WTC11 (cell line): ENCODE results near the gene SH3TC2. TPM values are rescaled to one million over a fixed set of nuclear protein-coding genes. Genes with fewer than 3 reads are reported as not detected.

ENCODE experiments used
- ATAC-seq: fragments of 200-7000 bp; cut with Tn5 transposase; 2 replicates; pipeline ENCODE4 v1.10.0; 2021; ENCODE audit warnings: mild to moderate bottlenecking, moderate library complexity
- CTCF ChIA-PET: fragments of 300-600 bp; sonication (Branson Sonifier 250); formaldehyde crosslinking; loops from one replicate; lab custom pipeline; 2021; ENCODE audit warnings: antibody characterized with exemption; lab: Charles Lee
- POLR2A ChIA-PET: fragments of 350-600 bp; sonication (Branson Sonifier 250); formaldehyde crosslinking; loops from one replicate; lab custom pipeline; 2021; ENCODE audit warnings: antibody characterized with exemption; lab: Charles Lee
- DNase-seq: peaks from one replicate; pipeline ENCODE4 v3.0.0; 2021; ENCODE audit warnings: low spot score
- H3K27ac Mint-ChIP-seq: 2 replicates; pipeline ENCODE4 v1.8.0; 2021; ENCODE audit warnings: mixed read lengths
- H3K27me3 Mint-ChIP-seq: 2 replicates; pipeline ENCODE4 v1.8.0; 2021; ENCODE audit warnings: low read depth, mild to moderate bottlenecking, moderate library complexity, mixed read lengths
- H3K36me3 Mint-ChIP-seq: 2 replicates; pipeline ENCODE4 v1.8.0; 2021; ENCODE audit warnings: mixed read lengths
- H3K4me1 Mint-ChIP-seq: 2 replicates; pipeline ENCODE4 v1.8.0; 2022; ENCODE audit warnings: mixed read lengths
- H3K4me3 Mint-ChIP-seq: 2 replicates; pipeline ENCODE4 v1.8.0; 2021; ENCODE audit warnings: mild to moderate bottlenecking, moderate library complexity, mixed read lengths
- H3K9me3 Mint-ChIP-seq: 2 replicates; pipeline ENCODE4 v1.8.0; 2021; ENCODE audit warnings: mixed read lengths
- FOXK1 ChIP-seq: sonication (generic); formaldehyde crosslinking; IDR thresholded peaks from 2 replicates; pipeline ENCODE4 v1.8.0; 2022; ENCODE audit warnings: mild to moderate bottlenecking, moderate library complexity, missing genetic modification reagents
- MYBL2 ChIP-seq: sonication (generic); formaldehyde crosslinking; IDR thresholded peaks from 2 replicates; pipeline ENCODE4 v1.8.1; 2023; ENCODE audit warnings: mild to moderate bottlenecking, moderate library complexity, missing genetic modification reagents
- PRRX2 ChIP-seq: fragments of 250-450 bp; sonication (Bioruptor Pico); IDR thresholded peaks from 2 replicates; pipeline ENCODE4 v1.8.0; 2021; ENCODE audit warnings: mild to moderate bottlenecking
- TP53 ChIP-seq: sonication (generic); formaldehyde crosslinking; IDR thresholded peaks from 2 replicates; pipeline ENCODE4 v1.8.1; 2023; ENCODE audit warnings: mild to moderate bottlenecking, missing genetic modification reagents
- USF1 ChIP-seq: sonication (generic); formaldehyde crosslinking; IDR thresholded peaks from 2 replicates; pipeline ENCODE4 v1.8.0; 2022; ENCODE audit warnings: mild to moderate bottlenecking, missing genetic modification reagents
- ZBTB43 ChIP-seq: sonication (generic); formaldehyde crosslinking; IDR thresholded peaks from 2 replicates; pipeline ENCODE4 v1.8.1; 2023; ENCODE audit warnings: mild to moderate bottlenecking, missing genetic modification reagents
- total RNA-seq: library from RNA; stranded (reverse); gene quantifications from 3 replicates; pipeline ENCODE4 v1.2.3, GENCODE V29; 2021
- TF ChIP-seq, protein P1 (sequence below): sonication (generic); formaldehyde crosslinking; IDR thresholded peaks from 2 replicates; pipeline ENCODE4 v1.8.0; 2022; ENCODE audit warnings: missing genetic modification reagents
- TF ChIP-seq, protein P2 (sequence below): sonication (generic); formaldehyde crosslinking; IDR thresholded peaks from 2 replicates; pipeline ENCODE4 v1.8.0; 2022; ENCODE audit warnings: mild to moderate bottlenecking, missing genetic modification reagents
- TF ChIP-seq, protein P3 (sequence below): sonication (generic); formaldehyde crosslinking; IDR thresholded peaks from 2 replicates; pipeline ENCODE4 v1.8.1; 2022; ENCODE audit warnings: missing genetic modification reagents, borderline replicate concordance
- TF ChIP-seq, protein P4 (sequence below): fragments of 250-450 bp; sonication (Bioruptor Pico); IDR thresholded peaks from 2 replicates; pipeline ENCODE4 v1.9.0; 2021; ENCODE audit warnings: moderate library complexity, mild to moderate bottlenecking, inconsistent platforms, borderline replicate concordance
- TF ChIP-seq, protein P5 (sequence below): fragments of 250-450 bp; sonication (Bioruptor Pico); IDR thresholded peaks from 2 replicates; pipeline ENCODE4 v2.1.2; 2022; ENCODE audit warnings: mild to moderate bottlenecking, moderate library complexity
- TF ChIP-seq, protein P6 (sequence below): sonication (generic); formaldehyde crosslinking; IDR thresholded peaks from 2 replicates; pipeline ENCODE4 v1.8.1; 2022; ENCODE audit warnings: mild to moderate bottlenecking, moderate library complexity, missing genetic modification reagents
- TF ChIP-seq, protein P7 (sequence below): sonication (generic); formaldehyde crosslinking; IDR thresholded peaks from 2 replicates; pipeline ENCODE4 v1.8.1; 2022; ENCODE audit warnings: low read depth, missing genetic modification reagents, borderline replicate concordance
- TF ChIP-seq, protein P8 (sequence below): sonication (generic); formaldehyde crosslinking; IDR thresholded peaks from 2 replicates; pipeline ENCODE4 v1.8.1; 2023; ENCODE audit warnings: mild to moderate bottlenecking, missing genetic modification reagents, moderate library complexity

The SH3TC2 gene
- total RNA-seq, 1 experiment from 2014 or later, result 0.61 TPM

DNA sequence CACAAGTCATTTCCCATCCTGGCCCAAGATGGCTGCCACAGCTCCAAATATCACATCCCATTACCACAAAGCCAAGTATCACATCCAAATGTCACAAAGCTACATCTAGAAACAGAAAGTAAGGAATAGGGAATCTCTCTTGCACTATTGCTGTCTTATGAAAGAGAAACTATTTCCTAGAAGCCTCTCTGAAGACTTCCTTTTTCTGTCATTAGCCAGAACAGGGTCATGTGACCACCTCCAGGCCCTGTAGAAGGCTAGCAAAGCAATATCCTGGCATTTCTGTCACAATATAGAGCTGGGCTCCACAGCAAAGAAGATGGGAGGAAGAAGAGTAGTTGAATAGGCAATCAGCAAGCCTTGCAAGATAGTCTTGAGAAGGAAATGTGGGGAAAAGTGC is 99.2 kb downstream of the SH3TC2 start:
- Mint-ChIP-seq H3K9me3 (peaks cover 6% of the 10 kb centered on the region), H3K4me3 (no peak overlapping the region), H3K27ac (no peak overlapping the region), H3K27me3 (no peaks in the 10 kb centered on the region), H3K36me3 (0 out of 2 replicates have a peak, but pooled peaks cover 2% of the 10 kb centered on the region), H3K4me1 (peaks cover 6% of the 10 kb centered on the region; the same call in 1 of the 2 replicates)
- ATAC-seq, result no peak
- DNase-seq, result no peak
- no peak for TF ChIP-seq USF1
- no peak for TF ChIP-seq MYBL2 (CRISPR knock-in tag)
- TF ChIP-seq FOXK1 (CRISPR knock-in tag), result no peak
- no peak for TF ChIP-seq PRRX2 (CRISPR knock-in tag)
- TF ChIP-seq, protein P1, sequence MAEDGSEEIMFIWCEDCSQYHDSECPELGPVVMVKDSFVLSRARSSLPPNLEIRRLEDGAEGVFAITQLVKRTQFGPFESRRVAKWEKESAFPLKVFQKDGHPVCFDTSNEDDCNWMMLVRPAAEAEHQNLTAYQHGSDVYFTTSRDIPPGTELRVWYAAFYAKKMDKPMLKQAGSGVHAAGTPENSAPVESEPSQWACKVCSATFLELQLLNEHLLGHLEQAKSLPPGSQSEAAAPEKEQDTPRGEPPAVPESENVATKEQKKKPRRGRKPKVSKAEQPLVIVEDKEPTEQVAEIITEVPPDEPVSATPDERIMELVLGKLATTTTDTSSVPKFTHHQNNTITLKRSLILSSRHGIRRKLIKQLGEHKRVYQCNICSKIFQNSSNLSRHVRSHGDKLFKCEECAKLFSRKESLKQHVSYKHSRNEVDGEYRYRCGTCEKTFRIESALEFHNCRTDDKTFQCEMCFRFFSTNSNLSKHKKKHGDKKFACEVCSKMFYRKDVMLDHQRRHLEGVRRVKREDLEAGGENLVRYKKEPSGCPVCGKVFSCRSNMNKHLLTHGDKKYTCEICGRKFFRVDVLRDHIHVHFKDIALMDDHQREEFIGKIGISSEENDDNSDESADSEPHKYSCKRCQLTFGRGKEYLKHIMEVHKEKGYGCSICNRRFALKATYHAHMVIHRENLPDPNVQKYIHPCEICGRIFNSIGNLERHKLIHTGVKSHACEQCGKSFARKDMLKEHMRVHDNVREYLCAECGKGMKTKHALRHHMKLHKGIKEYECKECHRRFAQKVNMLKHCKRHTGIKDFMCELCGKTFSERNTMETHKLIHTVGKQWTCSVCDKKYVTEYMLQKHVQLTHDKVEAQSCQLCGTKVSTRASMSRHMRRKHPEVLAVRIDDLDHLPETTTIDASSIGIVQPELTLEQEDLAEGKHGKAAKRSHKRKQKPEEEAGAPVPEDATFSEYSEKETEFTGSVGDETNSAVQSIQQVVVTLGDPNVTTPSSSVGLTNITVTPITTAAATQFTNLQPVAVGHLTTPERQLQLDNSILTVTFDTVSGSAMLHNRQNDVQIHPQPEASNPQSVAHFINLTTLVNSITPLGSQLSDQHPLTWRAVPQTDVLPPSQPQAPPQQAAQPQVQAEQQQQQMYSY, result no peak
- TF ChIP-seq, protein P2, sequence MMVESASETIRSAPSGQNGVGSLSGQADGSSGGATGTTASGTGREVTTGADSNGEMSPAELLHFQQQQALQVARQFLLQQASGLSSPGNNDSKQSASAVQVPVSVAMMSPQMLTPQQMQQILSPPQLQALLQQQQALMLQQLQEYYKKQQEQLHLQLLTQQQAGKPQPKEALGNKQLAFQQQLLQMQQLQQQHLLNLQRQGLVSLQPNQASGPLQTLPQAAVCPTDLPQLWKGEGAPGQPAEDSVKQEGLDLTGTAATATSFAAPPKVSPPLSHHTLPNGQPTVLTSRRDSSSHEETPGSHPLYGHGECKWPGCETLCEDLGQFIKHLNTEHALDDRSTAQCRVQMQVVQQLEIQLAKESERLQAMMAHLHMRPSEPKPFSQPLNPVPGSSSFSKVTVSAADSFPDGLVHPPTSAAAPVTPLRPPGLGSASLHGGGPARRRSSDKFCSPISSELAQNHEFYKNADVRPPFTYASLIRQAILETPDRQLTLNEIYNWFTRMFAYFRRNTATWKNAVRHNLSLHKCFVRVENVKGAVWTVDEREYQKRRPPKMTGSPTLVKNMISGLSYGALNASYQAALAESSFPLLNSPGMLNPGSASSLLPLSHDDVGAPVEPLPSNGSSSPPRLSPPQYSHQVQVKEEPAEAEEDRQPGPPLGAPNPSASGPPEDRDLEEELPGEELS, result no peak
- TF ChIP-seq, protein P3, sequence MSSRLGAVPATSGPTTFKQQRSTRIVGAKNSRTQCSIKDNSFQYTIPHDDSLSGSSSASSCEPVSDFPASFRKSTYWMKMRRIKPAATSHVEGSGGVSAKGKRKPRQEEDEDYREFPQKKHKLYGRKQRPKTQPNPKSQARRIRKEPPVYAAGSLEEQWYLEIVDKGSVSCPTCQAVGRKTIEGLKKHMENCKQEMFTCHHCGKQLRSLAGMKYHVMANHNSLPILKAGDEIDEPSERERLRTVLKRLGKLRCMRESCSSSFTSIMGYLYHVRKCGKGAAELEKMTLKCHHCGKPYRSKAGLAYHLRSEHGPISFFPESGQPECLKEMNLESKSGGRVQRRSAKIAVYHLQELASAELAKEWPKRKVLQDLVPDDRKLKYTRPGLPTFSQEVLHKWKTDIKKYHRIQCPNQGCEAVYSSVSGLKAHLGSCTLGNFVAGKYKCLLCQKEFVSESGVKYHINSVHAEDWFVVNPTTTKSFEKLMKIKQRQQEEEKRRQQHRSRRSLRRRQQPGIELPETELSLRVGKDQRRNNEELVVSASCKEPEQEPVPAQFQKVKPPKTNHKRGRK, result no peak
- TF ChIP-seq, protein P4, sequence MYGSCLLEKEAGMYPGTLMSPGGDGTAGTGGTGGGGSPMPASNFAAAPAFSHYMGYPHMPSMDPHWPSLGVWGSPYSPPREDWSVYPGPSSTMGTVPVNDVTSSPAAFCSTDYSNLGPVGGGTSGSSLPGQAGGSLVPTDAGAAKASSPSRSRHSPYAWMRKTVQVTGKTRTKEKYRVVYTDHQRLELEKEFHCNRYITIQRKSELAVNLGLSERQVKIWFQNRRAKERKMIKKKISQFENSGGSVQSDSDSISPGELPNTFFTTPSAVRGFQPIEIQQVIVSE (CRISPR knock-in tag), result no peak
- TF ChIP-seq ZBTB43 (CRISPR knock-in tag), result no peak
- TF ChIP-seq, protein P5, sequence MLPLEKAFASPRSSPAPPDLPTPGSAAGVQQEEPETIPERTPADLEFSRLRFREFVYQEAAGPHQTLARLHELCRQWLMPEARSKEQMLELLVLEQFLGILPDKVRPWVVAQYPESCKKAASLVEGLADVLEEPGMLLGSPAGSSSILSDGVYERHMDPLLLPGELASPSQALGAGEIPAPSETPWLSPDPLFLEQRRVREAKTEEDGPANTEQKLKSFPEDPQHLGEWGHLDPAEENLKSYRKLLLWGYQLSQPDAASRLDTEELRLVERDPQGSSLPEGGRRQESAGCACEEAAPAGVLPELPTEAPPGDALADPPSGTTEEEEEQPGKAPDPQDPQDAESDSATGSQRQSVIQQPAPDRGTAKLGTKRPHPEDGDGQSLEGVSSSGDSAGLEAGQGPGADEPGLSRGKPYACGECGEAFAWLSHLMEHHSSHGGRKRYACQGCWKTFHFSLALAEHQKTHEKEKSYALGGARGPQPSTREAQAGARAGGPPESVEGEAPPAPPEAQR (CRISPR knock-in tag), result no peak
- TF ChIP-seq, protein P6, sequence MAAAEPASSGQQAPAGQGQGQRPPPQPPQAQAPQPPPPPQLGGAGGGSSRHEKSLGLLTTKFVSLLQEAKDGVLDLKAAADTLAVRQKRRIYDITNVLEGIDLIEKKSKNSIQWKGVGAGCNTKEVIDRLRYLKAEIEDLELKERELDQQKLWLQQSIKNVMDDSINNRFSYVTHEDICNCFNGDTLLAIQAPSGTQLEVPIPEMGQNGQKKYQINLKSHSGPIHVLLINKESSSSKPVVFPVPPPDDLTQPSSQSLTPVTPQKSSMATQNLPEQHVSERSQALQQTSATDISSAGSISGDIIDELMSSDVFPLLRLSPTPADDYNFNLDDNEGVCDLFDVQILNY (CRISPR knock-in tag), result no peak
- TF ChIP-seq, protein P7, sequence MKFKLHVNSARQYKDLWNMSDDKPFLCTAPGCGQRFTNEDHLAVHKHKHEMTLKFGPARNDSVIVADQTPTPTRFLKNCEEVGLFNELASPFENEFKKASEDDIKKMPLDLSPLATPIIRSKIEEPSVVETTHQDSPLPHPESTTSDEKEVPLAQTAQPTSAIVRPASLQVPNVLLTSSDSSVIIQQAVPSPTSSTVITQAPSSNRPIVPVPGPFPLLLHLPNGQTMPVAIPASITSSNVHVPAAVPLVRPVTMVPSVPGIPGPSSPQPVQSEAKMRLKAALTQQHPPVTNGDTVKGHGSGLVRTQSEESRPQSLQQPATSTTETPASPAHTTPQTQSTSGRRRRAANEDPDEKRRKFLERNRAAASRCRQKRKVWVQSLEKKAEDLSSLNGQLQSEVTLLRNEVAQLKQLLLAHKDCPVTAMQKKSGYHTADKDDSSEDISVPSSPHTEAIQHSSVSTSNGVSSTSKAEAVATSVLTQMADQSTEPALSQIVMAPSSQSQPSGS (CRISPR knock-in tag), result no peak
- TF ChIP-seq, protein P8, sequence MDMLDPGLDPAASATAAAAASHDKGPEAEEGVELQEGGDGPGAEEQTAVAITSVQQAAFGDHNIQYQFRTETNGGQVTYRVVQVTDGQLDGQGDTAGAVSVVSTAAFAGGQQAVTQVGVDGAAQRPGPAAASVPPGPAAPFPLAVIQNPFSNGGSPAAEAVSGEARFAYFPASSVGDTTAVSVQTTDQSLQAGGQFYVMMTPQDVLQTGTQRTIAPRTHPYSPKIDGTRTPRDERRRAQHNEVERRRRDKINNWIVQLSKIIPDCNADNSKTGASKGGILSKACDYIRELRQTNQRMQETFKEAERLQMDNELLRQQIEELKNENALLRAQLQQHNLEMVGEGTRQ (CRISPR knock-in tag), result no peak; the same call in 1 of the 2 replicates
- TF ChIP-seq TP53 (CRISPR knock-in tag), result no peak
- ChIA-PET CTCF (interaction anchor here (1.0 kb wide), 1 partner anchor 51 kb away, joined by 3 read pairs; no protein-coding TSS in a partner anchor), POLR2A (no interaction called here)
